NCI-H82 (cell line): ENCODE data around the gene P2RY14.
A peak's percentile ranks its signal among the peaks of the same experiment; 100 is the strongest.

Experiments
- DNase-seq: peaks from one replicate; lab custom pipeline; 2025; lab: John Stamatoyannopoulos, UW

P2RY14 gene

DNA sequence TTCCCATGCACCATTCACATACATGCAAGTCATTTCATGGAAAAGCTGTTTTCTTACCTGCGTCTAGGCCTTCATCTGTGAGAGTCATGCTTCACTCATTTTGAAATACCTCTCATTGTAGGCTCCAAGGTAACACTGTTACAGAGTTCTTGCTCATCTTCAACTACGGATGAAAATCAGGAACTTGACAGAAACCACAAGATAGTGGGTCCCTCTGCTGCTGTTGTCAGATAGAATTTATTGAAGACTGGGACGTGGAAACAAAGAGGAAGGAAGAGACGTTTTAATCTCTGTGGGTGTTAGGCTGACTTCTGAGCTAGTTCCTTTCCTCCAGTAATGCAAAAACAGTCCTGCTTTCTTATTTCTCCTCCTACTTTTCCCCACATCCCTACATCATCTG is at the start of gene P2RY14:
P2RY14 (minus strand) TSS at position 313 of the 400 bp plus-strand sequence. CDS start 64,226 bp downstream, outside the sequence.
- DNase-seq = no peak

DNA sequence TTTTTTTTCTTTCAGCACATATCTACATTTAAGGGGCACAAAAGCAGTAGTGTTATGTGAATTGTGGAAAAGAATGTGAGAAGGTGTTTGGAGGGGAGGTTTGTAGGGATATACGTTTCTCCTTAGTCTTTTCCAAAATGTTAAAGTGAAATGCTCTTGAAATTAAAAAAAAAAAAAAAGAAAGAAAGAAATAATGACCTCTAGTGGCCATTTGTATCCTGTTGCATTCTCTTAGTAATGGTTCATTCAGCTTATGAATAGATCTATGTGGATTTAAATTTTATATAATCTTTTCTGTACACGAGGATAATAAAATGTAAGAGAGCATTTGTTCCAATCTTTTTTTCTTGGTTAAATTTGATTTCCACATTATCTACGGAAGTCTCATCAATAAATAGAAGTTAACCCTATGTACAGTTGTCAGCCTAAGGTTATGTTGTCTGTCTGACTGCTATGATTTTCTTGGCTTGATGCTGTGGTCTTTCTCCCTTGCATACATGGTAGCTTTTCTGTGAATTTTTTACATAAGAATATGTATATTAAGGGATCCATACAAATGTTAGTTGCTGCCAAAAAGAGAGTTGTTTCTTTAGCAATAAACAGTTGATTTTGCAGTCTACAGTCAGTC is 49.3 kb upstream of the P2RY14 start:
- DNase-seq = peak; percentile 34

DNA sequence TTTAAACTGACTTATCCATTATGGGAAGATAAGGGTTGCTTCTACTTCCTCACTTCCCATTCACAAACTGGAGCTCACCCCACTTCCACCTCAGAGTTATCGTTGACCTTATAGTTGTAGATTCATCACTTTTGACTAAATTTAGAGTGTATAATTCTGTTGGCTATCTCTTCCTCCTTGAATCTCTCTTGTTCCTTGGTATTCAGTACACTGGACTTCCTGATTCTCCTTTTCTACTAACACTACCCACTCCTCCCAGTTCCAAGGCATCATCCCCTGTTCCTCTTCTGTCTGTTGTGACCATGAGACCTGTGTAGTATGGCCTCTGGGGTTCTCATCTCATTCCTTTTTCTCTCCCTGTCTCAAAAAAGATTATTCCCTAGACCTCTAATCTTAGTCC is 44.2 kb upstream of the P2RY14 start:
- no peak for DNase-seq

DNA sequence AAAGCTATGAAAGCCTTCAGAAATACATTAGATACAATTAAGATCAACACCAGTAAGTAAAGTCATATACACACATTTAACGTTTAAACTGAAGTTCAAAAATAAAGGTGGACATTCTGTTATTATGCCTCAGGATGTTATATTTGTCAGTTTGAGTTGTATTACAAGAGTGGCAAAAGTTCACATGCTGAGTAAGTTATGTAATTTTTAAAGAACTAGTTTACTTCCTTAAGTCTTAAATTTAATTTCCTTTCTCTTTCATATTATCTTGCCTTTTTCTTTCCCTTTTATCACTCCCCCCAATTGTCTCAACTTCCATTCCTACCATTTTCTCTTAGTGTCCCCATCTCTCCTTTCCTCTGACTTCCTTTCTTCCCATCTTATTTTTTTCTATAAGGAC is 43.2 kb upstream of the P2RY14 start:
- DNase-seq = no peak

DNA sequence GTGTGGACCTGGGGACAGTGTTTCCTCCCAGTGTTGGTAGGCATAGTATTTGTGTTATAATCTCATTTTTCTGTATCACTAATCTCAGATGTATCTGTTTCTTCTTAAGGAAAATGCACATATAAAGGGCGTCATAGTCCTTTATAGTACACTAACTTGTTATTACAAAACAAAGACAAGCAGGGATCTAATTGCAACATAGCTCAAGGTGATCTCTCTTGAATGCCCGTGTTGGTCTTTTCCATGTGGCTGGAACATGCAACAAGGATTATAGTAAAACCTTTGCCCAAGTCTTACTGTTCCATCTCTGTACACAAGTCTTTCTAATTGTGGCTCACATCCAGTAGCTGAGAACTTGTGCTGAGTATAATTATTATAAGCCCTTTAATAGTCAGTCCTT is 41.8 kb upstream of the P2RY14 start:
- no peak for DNase-seq

DNA sequence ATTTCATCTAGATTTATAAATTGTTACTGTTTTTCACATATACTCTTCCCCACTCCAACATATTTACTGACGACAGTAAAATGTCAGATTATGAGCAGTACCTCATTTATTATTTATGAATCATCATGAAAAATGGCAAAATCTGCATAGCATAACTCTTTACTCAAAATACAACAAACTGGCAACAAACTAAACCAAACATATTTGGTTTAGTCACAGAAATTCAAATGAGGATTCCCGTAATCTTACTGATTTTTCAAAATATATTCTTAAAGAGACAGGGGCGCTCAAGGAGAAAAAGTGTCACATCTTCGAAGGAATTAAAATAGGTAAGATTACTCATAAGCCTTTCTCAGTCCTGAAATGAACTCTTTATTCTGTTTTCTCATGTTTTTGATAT is 41.3 kb upstream of the P2RY14 start:
- DNase-seq = no peak

DNA sequence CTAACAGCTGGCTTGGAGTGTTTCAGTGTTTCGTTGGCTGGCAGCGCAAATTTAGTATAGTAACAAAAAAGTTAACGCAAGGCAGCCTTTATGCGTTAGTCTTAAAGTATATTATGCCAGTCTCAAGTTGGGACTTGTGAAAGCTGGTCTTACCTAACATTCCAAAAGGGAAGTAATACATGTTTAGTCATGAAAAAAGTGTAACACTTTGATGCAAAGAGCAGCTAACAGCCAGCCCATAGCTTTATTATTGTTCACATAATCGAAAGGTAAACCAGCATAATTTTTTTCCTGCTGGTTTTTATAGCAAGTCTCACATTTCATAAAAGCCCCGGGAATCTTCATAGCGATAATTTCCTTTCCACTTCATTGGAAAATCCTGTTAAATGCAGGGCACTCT is 40.6 kb upstream of the P2RY14 start:
- DNase-seq = no peak

DNA sequence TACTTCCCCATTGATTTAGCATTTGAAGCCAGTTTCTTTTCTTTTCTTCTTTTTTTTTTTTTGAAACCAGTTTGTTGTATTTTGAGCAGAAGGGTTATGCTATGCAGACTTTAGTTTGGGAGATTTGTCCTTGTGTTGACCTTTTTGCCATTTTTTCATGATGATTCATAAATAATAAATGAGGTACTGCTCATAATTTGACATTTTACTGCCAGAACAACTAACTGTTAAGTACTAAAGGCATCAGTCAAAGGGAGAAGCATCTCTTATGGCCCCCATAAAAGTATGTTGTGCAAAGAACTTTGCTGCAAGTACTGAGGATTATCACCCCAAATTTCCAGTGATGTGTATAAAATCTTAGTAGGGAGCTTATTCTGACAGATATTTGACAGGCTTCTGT is 40.0 kb upstream of the P2RY14 start:
- no peak for DNase-seq

DNA sequence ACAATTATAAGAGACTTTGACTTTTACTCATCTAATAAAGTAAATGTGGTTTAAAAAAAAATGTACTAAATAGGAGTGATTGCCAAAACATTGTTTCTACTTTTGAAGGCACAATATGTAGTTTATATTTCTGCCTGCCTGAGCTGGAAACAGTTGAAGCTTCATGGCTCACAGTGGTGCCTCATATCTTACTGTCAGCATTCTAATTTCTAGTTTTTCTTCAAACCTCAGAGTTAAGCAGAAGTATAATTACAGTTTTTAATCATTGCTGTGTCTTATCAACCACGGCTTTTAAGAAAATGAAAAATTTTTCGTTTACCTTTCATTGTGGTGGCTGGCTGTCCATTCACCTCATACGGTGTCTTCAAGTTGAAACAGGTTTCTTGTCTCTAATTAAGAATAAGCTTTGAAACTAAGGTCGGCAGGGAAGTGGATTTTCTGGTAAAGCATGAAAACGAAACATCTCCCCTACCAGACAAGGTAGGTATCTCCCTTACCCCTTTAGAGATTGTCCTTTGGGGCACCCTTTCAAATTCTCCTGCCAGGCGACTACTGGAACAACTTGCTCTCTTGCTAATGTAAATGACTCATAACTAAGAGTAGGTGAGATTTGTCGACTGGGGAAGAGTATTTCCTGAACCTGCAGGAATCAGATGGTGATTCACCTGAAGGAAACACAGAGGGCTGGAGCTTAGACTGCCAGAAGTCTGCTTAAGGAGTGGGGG is 38.1 kb upstream of the P2RY14 start, which contains the start of gene GPR87:
GPR87 (minus strand) TSS at position 554 of the 725 bp plus-strand sequence. CDS start 16,720 bp downstream, outside the sequence.
- DNase-seq = no peak

DNA sequence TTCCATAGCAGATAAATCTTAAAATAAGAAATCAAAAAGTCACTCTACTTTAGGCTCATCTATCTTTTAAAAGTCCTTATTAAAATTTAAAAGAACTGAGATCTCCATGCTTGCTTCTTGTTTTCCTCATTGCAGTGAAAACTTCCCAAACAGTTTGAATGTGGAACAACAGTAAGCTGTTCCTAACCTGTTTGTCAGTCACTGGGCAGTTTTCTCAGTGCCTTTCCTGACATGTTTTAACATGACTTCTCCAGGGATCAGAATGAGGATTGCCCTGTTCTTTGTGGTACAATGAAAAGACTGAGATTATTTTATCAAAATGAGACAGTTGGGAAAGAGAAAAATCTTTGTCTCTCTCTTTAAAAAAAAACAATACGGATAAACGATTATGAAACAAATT is 37.5 kb upstream of the P2RY14 start:
- DNase-seq = no peak

DNA sequence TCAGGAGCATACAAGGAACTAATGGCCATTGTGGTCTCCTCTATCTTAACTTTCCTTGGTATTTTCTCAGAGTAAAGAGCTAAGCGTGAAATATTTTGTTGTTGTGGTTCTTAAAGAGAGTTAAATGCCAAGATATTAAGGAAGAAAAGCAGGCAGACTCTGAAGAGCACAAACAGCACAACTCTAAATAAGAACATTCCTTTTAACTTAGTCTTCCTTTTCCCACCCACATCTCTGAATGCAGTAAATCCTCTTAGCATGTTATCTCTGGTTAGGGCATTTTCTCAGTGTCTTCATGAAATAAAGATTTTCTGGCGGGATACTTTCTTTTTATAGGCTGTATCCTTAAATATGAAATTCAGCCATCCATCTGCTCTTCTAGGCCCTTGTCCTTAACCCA is 36.8 kb upstream of the P2RY14 start:
- DNase-seq = no peak

DNA sequence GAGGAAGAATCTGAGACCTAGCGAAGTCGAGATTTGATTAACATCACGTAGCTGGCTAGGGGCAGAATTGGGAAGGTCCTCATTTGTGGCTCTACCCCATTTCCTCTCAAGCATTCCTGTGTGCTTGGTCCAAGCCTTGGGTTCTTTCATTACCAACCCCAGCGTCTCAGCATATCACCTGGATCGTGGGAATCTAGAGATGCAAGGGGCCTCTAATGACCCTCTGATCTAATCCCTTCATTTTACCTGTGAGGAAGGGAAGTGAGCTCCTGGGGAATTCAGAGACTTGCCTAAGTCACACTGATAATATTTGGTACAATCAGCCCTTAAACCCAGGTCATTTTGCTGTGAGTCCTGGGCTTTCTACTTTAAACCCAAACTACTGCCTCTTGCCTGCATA is 36.3 kb upstream of the P2RY14 start:
- DNase-seq = no peak

DNA sequence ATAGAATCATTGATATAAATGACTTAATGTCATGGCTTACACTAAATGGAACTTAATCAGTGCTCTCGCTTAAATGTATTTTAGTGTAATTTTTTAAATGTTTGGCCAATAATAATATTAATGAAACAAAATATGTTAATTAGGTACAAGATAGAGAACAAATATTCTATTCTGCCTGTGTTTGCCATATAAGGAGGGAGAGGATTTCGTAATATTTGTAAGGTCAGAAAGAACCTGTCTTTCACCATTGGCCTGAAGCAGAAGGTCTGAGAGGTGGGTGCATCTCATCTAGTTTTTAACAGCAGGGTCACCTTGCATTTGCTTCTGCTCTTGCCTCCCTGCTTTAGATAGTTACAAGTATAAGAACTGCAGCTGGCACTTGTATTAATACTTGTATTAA is 35.8 kb upstream of the P2RY14 start:
- no peak for DNase-seq

DNA sequence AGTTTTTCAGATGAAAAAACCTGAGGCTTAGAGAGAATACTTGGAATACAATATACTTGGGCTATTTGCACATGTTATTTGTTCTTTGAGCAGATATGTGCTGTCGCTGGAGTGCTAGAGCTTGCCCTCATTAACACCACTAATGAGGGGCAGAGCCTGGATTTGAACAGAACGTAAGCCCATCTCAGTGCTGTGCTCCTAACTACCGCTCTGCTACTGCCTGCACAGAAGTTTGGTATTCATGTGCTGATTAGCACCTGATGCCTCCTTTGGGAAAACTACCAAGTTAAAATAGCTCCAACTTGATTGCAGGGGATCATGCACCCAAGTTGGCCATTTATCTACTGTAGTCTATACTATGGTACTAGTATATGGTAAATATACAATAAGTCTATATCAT is 34.6 kb upstream of the P2RY14 start:
- DNase-seq = no peak

DNA sequence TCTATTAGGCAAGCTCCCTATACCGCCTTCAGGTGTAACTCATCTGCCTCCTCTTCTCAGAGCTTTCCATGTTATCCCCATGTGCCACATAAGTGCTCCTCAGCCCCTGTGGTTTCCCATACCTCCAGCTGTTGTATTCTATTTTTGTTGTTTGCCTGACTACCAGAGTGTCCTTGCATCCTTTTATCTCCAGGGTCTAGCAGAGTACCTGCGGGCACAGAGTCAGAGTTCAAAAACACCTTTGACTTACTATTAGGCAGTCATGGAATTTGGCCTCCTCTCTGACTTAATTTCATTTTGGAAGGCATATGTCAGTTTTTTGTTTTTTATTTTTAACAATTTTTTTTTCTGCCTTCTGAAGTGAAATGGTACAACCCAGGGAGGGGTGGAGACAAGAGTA is 31.2 kb upstream of the P2RY14 start:
- no peak for DNase-seq

DNA sequence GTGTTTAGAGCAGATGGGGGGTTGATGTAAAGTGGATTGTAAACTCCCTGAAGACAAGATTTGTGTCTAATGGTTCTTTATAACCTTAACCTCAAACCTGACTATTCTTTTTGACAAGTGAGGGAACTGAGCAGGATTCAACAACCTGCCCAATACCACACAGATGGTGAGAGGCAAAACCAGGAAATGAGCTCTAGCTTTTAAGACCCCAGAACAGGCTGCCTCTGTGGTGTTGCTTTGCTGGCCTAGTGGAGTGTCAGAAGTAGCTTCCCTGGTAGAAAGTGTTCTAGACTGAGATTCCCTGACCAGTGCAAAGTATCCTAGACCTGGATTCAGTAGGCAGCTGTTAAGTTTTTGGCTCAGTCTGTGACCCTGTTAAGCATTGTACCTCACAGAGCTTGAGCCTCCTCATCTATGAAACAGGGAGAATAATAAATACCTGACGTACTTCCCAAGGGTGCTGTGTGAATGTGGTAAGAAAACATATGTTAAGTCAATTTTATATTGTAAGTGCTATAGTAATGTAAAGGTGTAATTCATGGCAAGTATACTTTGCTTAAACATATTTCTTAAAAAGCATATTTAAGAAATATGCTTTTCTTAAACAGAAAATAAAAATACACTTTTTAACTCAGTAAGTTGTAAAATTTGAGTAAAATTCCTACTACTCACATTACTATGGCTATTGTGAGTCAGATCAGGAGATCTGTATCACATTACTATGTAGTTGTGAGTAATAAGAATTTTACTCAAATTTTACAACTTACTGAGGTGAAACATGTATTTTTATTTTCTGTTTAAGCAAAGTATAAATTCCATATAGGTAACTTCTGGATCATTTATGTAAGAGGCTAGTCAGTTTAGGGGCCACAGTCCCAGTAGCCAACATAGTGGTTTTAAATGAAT is 29.5 kb upstream of the P2RY14 start:
- no peak for DNase-seq

DNA sequence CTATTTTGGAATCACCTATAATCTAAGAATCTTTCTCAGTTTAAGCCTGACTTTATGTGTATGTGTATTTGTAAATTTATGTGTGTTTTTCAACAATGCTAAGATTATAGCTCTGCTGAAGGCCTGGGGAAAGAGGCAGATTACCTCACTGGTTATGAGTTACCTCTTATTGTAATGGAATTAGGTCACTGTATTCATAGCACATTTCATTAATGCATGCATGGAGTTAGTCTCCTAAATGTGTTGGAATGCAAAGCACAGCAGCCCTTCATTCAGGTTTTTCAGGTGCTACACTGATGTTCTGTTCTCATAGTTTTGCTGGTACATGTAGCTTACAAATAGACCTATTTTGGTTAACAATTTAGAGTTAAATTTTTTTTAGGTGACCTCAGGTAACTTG is 28.8 kb upstream of the P2RY14 start:
- no peak for DNase-seq

DNA sequence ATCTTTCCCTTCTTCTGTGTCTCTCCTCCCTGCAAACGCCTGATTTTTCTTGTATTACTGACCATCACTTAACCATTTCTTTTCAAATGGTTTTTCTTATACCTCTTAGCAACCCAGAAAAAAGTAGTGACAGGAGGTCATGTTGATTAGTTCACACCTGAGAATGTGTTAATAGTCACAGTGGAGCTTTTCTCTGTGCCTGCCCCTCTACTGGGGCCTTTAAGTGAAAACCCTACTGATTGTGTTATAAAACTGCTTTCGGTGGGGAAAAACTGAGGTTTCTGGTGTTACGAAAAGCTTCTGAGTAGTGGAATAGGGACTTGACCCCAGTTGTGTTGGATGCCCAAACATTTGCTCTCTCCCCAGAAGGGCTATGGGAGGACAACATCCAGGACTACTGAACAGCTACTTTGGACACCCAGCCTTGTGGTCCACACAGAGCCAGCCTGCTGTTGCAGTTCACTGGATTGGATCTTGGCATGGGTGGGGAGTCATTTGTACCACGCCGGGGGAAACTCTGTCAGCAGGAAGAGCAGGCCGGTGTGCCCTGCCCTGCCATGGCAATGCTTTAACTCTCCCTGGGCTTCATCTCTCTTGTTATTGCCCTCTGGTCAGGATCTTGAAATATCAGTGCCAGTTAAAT is 27.9 kb upstream of the P2RY14 start:
- DNase-seq = no peak

DNA sequence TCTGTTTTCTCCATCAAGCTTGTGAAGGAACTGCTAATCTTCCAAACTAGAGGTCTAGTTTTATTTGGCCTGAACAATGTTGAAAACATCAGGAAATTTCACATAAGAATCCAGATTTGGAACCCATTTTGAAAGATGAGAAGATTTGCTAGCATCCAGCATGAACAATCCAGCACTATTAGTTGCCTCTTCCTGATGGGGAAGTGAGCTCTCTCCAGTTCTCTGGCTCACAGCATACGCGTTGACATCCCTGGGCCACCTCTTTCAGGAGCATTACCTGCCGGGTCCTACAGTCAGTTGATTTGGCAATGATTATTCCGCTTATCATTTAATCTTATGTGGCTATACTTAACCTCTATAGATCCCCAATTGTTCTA is 27.4 kb upstream of the P2RY14 start:
- DNase-seq = no peak

DNA sequence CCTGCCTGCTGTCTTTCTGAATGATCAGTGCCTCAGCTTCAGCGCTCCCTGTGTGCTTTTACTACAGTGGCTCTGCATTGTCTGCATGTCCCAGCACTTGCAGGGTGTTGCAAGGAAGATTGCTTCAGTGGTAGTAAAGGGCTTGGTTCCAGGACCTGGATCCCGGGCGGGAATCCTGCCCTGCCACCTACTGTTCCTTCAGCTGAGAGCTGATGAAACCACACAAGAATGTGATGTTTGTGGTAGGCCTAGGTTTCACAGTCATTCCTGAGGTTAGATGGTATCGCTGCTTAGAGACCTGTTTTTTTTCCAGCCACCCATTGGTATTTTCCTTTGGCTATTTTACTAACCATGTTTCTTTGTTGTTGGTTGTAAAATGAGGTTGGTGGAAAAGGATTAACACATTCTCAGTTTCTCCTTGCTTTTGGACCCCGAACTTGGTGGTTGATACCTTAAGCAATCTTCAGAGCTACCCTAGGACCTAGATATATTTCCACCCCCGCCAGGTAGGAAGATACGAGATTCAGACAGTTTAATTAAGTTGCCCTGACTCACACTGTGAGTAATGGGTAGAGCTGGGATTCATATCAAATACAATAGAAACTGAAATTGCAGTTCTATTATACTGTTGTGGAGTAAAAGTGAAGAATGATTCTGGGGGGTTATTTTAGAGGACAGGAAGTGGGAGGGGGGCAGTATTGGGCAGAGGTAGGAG is 26.9 kb upstream of the P2RY14 start:
- DNase-seq = no peak

DNA sequence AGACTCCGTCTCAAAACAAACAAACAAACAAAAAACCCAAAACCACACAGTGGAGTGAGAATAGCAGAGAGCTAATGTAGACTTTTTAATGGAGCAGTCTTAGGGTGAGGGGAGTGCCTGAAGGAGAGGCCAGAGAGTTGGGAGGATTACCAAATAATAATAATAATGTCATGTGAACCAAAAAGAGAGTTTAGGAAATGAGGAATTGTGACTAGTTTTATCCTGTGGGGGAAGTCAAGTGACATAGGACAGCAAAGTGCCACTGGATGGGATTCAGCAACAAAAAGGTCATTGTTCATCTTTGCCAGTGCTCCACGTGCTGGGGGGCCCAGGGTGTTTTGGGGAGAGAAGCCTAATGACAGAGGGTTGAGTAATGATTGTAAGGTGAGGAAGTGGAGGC is 25.4 kb upstream of the P2RY14 start:
- no peak for DNase-seq

DNA sequence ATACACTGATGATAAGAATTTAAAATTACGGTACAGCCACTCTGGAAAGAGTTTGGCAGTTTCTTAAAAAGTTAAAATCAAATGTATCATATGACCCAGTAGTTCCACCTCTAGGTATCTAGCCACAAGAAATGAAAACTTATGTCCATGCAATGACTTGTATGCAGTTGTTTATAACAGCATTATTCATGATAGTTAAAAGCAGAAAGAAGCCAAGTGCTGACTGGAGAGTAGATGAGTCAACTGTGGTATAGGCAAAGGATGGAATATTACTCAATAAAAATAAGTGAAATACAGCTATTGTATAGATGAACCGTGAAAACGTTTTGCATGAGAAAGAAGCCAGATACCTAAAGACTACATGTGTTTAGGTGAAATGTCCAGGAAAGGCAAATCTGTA is 23.4 kb upstream of the P2RY14 start:
- DNase-seq = no peak
